GM21367 (cell line): ENCODE data around the gene SPAG7.

ENCODE experiments used
- ATAC-seq: cut with Tn5 transposase; IDR thresholded peaks from one replicate; pipeline ENCODE4 v1.9.1; 2021; ENCODE audit not compliant: unreplicated experiment

Gene SPAG7

DNA sequence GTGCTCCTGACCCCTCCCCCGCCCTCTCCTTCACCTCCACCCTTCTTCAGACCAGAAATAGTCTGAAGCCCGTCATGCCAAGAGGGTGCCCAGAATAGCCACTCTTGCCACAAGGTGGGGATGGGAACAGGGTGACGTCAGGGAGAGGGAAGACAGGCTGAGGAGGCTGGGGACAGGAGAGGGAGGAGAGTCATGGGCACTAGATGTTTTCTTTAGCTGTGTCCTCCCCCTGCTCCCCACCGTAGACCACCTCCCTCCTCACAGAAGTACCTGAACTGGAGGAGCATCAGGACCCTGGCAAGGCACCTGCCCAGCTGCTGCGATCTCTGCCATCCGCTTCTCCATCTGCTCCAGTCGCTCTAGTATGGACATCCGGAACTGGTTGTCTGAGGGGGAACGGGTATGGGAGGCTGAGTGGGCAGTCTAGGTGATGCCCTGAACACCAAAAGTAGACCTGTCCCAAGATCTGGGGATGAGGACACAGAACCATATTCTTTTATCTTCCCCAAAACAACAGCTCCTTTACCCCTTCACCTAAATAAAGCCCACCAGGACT is 6.6 kb upstream of the SPAG7 start:
- no peak for ATAC-seq

DNA sequence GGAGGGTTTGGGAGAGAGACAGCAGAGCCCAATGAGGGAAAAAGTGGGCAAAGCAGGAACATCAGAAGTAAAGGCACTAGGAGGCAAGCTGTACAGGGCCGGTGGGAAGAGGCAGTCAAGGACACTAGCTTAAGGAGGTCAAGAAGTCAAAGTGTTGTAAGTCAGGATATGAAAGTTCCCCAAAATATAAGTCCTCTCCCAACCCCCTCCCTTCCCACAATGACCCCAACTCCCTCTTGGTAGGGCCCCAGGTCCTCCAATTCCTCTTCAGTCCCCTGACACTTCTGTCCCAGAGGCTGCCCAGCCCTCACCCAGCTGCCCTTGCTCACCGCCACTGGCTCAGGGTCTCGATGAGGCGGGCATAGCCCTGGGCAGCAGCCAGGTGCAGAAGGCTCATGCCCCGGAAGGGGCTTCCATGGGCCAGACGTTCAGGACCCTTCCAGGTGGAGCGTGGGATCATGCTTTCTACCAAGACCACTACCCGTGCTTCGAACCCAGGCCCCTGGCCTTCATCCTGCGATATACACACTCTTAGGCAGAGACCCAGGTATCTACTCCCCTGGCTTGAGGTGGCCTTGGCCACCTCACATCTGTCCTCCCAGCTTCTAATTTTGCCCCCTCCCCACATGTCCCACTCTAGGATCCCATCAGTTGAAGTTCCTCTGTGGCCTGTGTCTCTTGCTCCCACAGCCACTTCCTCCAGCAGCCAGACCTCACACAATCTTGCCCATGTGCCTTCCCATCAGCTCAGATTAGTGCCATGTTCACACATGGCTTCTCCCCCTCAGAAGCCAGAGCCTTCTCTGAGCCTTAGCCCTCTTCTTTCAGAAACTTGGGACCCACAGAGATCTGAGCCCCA is 5.9 kb upstream of the SPAG7 start:
- no peak for ATAC-seq

DNA sequence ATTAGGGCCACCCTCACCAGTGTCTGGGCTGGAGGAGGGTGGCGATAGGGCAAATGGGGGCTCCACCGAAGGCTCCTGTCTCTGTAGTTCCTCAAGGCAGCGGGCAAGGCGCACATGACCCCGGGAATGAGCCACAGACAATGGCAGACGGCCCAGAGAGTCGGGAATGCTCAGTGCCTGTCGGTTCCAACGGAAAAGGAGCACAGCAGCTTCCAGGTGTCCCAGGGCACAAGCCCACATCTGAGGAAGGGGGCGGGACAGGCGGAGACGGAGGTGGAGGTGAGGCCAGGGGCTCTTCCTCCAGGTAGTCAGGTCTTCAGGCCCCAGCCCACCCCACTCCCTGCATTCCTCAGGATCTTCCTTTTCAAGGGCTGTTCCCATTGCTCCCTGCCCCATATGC is 5.1 kb upstream of the SPAG7 start:
- ATAC-seq, result no peak

DNA sequence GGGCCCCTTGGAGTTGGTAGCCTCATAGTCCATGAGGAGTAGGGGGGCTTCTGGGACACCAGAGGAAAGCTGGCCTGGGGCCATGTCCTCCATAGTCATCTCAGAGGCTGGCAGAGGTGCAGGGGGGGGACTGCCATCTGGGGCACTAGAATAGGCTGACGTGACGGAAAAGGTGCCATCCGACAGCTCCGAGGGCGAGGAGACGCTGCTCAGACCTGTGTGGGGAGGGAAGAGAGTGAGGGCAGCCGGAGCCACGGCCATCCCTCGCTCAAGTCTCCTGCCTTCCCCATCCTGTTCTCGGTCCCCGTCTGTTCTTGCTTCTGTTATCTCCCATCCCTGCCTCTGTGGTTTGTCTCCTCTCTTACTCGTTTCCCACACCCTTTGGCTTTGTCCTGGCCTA is 4.7 kb upstream of the SPAG7 start:
- ATAC-seq, result no peak

DNA sequence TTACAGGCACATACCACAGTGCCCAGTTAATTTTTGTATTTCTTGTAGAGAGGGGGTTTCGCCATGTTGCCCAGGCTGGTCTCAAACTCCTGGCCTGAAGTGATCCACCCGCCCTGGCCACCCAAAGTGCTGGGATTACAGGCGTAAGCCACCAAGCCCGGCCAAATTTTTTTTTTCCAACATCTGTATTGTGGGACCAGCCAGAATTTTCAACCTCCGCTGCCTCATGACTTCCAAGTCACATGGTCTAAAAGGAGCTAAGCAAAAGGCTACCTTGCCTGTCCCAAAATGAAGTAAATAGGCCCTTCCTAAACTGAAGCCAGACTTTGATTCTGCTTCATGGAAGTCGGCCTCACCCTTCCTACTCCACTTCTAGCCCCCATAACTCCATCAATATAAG is 4.2 kb upstream of the SPAG7 start:
- no peak for ATAC-seq

DNA sequence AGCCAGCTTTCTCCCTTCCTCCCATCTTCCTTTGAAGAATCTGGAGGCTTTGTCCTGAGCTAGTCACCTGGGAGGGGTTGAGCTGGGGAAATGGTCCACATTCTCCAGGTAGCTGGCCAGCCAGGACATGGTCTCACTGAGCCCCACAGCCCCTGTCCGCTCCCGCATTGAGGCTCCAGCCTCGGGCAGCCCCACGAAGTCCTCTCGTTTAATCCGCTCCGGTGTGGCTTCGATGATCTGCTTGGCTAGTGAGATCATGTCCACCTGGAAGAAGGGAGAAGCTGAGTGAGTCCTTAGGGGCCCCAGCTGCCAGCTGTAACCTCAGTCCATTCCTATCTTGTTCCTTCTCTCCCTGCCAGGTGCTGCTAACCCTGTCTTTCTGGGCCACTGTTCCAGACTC is 2.7 kb upstream of the SPAG7 start:
- ATAC-seq, result no peak

DNA sequence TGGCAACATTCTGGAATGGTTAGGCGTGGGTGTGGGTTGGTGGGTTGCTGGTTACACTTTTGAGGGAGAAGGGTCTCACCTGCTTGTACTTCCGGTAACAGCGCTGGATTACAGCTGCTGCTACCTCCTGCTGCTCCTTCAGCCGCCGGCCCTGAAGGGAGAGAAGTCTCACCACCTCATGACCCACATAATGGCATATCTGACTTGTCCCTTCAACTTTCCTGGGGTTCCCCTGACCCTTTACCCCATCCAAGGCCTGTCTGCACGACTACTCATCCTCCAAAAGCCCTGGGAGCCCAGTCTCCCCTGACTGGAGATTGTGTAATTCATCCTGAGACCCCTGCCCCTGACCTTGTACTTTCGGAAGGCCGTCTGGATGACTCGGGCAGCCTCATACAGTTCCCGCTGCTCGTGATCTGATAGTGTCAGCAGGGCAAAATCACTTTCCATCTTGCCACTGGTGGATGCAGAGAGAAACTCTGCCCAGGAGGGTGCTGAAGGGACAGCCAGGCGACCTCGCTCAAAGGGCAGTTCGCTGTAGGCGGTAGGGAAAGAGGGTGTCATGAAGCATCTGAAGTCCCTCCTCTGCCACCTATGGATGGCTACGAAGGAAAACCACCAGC is 2.0 kb upstream of the SPAG7 start:
- no peak for ATAC-seq

DNA sequence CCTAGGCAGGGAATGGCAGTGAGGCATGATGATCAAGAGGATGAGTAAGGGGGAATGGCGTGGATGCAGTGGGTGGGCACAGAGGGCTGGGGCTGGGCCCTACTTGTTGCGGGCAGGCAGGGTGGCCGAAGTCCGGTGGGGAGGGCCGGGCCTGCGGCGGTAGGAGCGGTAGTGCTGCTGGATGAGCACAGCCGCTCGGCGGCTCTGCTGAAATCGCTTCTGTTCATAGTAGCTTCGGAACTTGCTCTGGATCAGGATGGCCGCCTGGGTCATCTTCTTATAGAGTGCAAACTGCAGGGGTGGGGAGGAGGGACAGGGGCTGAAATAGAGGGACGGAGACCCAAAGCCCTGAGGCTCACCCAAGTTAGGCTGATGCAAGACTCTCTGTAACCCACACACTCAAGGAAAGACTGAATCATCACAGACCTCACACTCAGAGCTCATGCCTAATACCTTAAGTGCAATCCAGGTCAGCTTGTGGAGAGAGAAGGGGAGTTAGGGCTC is 1.5 kb upstream of the SPAG7 start:
- no peak for ATAC-seq

DNA sequence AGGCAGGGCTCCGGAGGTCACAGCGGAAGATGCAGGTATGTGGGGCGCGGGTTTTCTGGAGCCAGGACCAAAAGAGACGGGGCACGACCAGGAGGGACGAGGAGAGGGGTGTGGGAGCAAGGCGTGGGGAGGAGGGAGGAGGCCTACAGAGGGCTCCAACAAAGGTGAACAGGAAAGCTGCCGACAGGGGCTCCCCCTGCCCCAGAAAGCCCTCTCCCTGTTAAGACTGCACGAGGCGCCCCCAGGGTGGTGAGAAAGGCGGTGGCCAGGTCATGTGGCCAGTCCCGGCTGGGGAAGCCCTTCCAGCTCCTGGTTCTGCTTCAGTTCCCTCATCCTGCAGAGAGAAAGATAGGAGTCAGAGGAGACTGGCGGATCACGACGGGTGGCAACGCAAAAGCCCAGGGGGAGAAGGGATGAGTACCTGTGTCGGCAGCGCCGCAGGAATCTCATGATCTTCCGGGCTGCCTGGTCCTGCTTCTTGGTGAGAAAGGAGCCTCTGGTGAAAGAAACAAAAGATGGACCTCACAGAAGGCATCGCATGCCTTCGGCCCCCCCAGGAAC is 949 bp upstream of the SPAG7 start:
- ATAC-seq, result no peak

DNA sequence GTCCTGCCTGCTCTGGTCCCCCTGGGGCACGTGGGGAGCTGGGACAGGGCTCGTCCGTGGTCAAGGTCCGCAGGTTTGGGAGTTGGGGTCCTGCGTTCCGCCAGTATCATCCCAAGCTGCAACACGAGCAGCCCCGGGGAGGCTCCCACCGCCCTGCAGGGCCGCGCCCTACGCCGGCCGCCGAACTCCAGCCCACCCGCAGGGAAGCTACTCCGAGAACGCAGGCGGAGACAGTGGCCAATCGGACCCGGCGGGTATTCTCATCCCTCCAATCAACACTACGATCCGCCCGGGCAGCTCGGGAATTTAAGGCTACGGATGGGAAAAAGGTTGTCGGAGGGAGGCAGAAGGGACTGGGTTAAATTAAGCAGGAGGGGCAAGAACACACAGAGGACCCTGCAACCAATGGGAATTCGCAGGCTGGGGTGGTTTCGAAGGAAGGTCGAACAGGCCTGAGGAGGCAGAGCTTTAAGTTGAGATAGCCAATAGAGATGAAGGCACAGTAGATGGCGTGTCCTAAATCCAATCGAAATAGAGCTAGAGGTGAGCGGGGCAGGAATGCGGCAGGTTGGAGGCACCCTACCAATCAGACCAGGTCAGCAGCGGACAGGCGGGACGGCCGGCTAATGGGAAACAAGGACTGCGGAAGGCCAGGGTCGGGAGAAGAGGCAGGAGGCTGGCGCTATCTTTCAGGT is 626 bp downstream of the SPAG7 start:
- ATAC-seq, result peak; percentile 67

DNA sequence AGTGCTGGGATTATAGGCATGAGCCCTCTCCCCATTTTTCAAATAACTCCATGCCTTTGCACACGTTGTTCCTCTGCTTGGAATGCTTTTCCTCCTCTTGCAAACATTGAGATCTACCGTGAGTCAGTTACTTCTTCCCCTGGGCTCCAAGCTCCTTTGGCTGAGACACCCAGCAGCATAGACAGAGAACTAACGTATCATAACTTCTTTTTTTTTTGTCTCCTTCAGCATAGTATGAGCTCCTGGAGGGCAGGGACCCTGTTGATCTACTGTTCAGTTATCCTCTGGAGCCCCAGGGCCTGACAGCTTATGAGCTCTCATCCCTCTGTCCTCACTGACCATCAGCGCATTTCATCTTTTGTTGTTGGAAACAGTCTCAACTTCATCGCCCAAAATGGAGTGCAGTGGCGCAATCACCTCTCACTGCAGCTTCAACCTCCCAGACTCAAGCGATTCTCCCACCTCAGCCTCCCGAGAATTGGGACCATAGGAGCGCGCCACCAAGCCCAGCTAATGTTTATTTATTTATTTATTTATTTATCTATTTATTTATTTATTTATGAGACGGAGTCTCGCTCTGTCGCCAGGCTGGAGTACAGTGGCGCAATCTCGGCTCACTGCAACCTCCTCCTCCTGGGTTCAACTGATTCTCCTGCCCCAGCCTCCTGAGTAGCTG is 2.2 kb downstream of the SPAG7 start:
- no peak for ATAC-seq

DNA sequence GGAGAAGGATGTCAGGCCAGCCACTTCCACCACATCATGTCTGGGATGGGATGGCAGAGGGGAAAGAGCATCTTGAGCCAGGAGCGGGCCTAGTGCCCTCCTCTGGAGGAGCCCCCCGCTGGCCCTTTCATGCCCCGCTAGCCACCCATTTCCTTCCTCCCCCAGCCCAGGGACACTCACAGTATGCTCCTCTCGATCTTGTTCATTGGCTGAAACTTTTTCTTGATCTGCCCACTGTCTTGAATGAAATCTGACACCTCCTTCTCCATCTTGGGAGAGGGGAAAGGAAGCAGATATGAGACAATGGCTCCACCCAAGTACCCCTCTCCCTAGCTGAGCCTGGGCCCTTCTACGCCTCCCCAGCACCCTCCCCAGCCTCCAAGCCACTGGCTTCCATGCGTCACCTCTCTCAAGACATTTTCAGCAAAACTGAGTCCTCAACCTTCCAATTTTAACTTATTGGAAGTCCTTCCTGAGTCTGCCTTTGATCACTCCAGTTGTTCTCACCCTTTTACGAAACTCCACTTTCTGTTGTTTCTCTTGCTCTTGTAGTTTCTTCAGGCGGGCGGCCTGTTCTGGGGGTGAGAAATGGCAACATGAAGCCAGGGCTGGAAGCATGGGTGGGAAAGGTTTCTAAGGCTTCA is 7.2 kb downstream of the SPAG7 start:
- no peak for ATAC-seq

DNA sequence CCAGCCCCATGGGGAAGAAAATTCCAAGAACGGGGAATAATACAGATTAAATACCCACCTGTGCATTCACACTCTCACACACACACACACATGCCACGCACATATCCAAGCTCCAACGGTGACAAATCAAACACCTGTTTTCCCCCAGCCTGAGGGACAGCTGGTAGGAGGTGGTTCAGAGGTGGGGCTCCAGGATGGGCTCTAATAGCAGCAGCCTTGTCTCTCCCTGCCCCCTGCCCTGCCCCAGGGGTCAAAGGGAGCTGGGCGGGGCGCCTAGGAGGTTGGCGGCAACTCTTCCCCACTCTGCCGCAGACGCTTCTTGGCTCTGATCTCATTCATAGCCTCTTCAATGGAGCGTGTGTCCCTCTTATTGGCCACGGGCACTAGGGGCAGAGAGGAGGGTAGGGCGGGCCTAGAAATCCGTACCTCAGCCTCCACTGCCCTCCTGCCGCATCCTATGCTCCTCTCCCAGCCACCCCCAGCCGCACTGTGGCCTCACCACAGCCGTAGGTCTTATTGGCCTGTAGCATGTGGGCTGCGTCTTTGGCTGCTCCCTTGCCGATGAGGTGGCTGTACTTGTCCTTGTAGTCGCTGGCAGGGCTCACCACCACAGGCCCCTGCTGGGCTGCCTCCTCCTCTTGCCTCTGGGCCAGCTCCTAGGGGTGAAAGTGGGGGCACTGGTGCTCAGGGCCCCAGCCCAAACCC is 8.2 kb downstream of the SPAG7 start:
- ATAC-seq, result no peak

DNA sequence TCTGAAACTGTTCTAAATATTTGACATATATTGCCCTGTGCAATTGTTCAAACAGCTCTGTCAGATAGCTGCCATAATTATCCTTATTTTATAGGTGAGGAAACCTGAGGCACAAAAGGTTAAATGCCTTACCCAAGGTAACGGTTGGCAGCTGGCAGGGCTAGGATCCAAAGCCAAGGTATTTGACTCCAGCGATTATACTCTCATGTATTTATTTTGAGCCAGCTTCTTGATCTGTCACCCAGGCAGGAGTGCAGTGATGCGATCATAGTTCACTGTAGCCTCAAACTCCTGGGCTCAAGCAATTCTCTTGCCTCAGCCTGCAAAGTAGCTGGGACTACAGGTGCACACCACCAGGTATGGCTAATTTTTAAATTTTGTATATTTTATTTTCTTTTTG is 9.5 kb downstream of the SPAG7 start:
- ATAC-seq, result no peak

DNA sequence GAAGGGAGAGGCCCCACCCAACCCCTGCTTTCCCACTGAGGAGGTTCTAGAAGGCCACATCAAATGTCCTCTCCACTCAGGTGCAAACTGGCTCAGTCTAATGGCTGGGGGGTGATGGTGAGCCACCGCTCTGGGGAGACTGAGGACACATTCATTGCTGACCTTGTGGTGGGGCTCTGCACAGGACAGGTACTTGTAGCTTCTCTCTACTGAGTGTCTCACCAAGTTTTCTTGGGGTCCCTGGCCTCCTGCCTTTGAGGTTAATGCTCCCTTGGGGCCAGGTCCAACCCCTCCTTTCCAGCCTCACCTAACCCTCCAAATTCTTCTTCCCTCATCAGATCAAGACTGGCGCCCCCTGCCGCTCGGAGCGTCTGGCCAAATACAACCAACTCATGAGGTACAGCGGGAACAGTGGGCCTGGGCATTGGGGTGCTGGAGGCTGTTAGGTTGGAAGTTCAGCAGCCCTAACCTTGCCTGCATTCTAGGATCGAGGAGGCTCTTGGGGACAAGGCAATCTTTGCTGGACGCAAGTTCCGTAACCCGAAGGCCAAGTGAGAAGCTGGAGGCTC is 11.0 kb downstream of the SPAG7 start:
- ATAC-seq, result no peak

DNA sequence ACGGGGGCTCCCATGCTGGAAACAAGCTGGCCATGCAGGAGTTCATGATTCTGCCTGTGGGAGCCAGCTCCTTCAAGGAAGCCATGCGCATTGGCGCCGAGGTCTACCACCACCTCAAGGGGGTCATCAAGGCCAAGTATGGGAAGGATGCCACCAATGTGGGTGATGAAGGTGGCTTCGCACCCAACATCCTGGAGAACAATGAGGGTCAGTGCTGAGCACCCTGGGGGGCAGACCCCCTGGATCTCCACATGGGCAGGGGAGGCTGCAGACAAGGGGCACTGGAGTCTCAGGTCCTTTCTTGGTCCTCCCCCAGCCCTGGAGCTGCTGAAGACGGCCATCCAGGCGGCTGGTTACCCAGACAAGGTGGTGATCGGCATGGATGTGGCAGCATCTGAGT is 12.5 kb downstream of the SPAG7 start:
- no peak for ATAC-seq

DNA sequence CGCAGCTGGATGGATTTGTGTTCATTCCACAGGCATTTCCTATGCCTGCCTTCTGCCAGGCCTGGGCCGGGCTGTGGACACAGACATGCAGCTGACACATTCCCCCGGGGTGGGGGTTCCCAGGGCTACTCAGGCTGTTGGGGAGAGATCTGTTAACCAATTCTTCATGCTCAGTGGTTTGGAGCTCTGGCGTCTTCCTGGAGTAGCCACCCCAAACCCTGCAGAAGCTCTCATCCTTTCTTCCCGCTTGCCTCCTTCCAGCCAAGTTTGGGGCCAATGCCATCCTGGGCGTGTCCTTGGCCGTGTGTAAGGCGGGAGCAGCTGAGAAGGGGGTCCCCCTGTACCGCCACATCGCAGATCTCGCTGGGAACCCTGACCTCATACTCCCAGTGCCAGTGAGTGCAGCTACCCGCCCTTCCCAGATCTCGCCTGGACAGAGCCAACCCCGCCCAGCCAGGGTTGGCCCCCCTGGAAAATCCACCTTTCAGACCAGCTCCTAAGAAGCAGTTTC is 14.1 kb downstream of the SPAG7 start:
- ATAC-seq, result no peak

DNA sequence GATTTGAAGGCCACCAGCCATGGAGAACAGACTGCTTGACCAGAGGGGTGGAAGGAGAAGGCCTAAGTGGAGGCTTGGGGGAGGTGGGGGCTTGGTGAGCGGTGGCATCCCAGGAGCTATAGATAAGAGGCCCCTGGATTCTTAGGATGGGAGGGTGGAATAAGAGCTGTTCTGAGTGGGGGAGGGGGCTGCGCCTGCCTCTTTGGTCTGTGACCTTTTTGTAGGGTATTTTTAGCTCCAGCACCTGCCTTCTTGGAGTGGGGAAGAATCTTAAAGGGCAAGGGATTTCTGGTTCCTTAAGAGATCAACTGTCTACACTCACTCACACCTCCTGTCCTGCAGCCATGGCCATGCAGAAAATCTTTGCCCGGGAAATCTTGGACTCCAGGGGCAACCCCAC is 16.1 kb downstream of the SPAG7 start:
- no peak for ATAC-seq

DNA sequence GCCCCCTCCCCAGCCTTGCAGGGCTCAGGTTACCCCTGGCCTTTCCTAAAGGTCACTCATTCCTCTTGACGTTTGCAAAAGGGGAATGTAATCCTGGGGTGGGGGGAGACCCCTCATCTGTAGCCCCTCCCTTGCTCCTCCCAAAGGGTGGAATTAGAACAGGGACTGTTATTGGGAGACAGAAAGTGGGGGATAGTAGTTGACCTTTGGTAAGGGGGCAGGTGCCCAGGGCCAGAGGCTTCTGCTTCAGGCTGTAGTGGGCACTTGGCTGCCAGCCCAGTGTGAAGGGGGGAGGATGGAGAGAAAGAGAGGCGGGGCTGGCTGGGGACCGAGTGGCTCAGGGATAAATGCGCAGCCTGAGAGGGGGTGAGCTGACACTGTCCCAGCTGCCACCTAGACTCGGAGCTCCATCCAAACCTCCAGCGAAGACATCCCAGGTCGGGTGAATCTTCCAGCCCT is 16.8 kb downstream of the SPAG7 start, which contains the start of gene ENO3:
ENO3 (plus strand) TSS at position 374 of the 459 bp plus-strand sequence. CDS start 711 bp downstream, outside the sequence.
- ATAC-seq, result no peak
